Loucy (cell line): ENCODE results near the gene LARGE2.

ENCODE experiments used
- H2AFZ ChIP-seq: fragments of 200-600 bp; sonication (generic); 2 replicates; pipeline ENCODE4 v1.6.0; 2016; ENCODE audit warnings: antibody characterized with exemption, mild to moderate bottlenecking, low read length, moderate library complexity
- H3F3A ChIP-seq: fragments of 200-600 bp; 2 replicates; pipeline ENCODE4 v1.6.0; 2016; ENCODE audit warnings: antibody characterized with exemption, low read depth, mild to moderate bottlenecking
- H3K27me3 ChIP-seq: fragments of 200-600 bp; sonication (generic); 2 replicates; pipeline ENCODE4 v1.6.1; 2014; ENCODE audit warnings: low read length, mild to moderate bottlenecking; ENCODE audit not compliant: insufficient read depth, poor library complexity, severe bottlenecking
- H3K36me3 ChIP-seq: fragments of 200-600 bp; sonication (generic); 2 replicates; pipeline ENCODE4 v1.6.1; 2016; ENCODE audit warnings: low read length; ENCODE audit not compliant: insufficient read depth
- H3K4me1 ChIP-seq: fragments of 200-600 bp; sonication (generic); 2 replicates; pipeline ENCODE4 v1.5.1; 2014; ENCODE audit warnings: low read length, mild to moderate bottlenecking; ENCODE audit not compliant: insufficient read depth, poor library complexity, severe bottlenecking
- H3K4me2 ChIP-seq: fragments of 200-600 bp; sonication (generic); 2 replicates; pipeline ENCODE4 v1.6.0; 2014; ENCODE audit warnings: antibody characterized with exemption, low read length, low read depth, mild to moderate bottlenecking; ENCODE audit not compliant: poor library complexity, severe bottlenecking
- H3K4me3 ChIP-seq: fragments of 200-600 bp; sonication (generic); 2 replicates; pipeline ENCODE4 v1.5.1; 2014; ENCODE audit warnings: low read length, mild to moderate bottlenecking, mixed read lengths; ENCODE audit not compliant: poor library complexity, severe bottlenecking
- H3K79me2 ChIP-seq: fragments of 200-600 bp; sonication (generic); 2 replicates; pipeline ENCODE4 v1.6.1; 2014; ENCODE audit warnings: low read length; ENCODE audit not compliant: insufficient read depth
- H3K9ac ChIP-seq: fragments of 200-600 bp; sonication (generic); 2 replicates; pipeline ENCODE4 v1.6.0; 2014; ENCODE audit warnings: mild to moderate bottlenecking, low read depth, low read length, moderate library complexity; ENCODE audit not compliant: poor library complexity, severe bottlenecking
- H3K9me2 ChIP-seq: fragments of 200-600 bp; sonication (generic); replicated peaks from 2 replicates; pipeline ENCODE4 v1.6.1; 2016; ENCODE audit warnings: low read depth, low read length, mixed read lengths
- H3K9me3 ChIP-seq: fragments of 200-600 bp; sonication (generic); 2 replicates; pipeline ENCODE4 v1.6.1; 2014; ENCODE audit warnings: mild to moderate bottlenecking, antibody characterized with exemption, low read length, low read depth; ENCODE audit not compliant: insufficient read depth
- H4K20me1 ChIP-seq: fragments of 200-600 bp; sonication (generic); 2 replicates; pipeline ENCODE4 v1.6.0; 2014; ENCODE audit warnings: antibody characterized with exemption, low read length, mild to moderate bottlenecking; ENCODE audit not compliant: insufficient read depth, poor library complexity, severe bottlenecking
- EZH2phosphoT487 ChIP-seq: fragments of 200-600 bp; IDR thresholded peaks from 2 replicates; pipeline ENCODE4 v1.6.1; 2018; ENCODE audit warnings: antibody characterized with exemption, mild to moderate bottlenecking, moderate library complexity, borderline replicate concordance
- TF ChIP-seq, protein P1 (sequence below): fragments of 200-600 bp; sonication (generic); conservative IDR thresholded peaks from 2 replicates; pipeline ENCODE4 v1.5.1; 2014; ENCODE audit warnings: mild to moderate bottlenecking, antibody characterized with exemption, low read length

Gene LARGE2

DNA sequence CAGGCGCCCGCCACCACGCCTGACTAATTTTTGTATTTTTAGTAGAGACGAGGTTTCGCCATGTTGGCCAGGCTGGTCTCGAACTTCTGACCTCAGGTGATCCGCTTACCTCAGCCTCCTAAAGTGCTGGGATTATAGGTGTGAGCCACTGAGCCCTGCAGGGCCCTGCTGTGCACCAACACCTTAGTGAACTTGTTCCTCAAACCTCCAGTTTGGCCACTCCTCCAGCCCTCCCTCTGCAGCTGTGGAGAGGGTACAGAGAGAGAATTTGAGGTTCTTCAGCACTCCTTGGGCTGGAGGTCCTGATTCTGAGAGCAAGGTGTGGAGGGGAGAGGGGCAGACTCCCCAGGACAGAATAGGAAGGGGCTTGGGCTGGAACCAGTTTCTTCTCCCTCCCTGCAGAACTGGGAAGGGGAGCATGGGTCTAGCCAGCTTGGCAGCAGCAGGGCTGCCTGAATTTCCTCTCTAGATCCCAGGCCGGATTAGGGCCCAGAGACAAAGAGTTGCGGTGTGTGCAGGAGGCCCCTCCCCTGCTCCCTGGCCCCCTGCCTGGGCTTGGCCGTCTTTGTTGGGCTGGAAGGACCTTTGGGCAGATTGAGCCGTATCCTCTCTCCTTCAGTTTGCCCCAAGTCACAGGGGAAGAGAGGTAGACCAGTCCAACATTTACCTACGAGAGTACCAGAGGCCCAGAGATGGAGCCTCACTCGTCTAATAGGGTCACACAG is 2.5 kb upstream of the LARGE2 start:
- Histone ChIP-seq H3K9me2 (no peaks in the 10 kb centered on the region), H3K4me2 (peak overlapping the region; percentile 91), H3K79me2 (peaks cover 23% of the 10 kb centered on the region), H3K36me3 (peaks cover 1% of the 10 kb centered on the region; the same call in 1 of the 2 replicates), H3K4me3 (no peak overlapping the region), H3K9me3 (no peaks in the 10 kb centered on the region), H3K27me3 (no peaks in the 10 kb centered on the region), H3K9ac (peak overlapping the region; percentile 89), H2AFZ (no peak overlapping the region), H4K20me1 (peaks cover 22% of the 10 kb centered on the region), H3K4me1 (peaks cover 29% of the 10 kb centered on the region), H3F3A (peaks cover 3% of the 10 kb centered on the region; the same call in 1 of the 2 replicates)
- TF ChIP-seq EZH2phosphoT487: no peak
- TF ChIP-seq, protein P1, sequence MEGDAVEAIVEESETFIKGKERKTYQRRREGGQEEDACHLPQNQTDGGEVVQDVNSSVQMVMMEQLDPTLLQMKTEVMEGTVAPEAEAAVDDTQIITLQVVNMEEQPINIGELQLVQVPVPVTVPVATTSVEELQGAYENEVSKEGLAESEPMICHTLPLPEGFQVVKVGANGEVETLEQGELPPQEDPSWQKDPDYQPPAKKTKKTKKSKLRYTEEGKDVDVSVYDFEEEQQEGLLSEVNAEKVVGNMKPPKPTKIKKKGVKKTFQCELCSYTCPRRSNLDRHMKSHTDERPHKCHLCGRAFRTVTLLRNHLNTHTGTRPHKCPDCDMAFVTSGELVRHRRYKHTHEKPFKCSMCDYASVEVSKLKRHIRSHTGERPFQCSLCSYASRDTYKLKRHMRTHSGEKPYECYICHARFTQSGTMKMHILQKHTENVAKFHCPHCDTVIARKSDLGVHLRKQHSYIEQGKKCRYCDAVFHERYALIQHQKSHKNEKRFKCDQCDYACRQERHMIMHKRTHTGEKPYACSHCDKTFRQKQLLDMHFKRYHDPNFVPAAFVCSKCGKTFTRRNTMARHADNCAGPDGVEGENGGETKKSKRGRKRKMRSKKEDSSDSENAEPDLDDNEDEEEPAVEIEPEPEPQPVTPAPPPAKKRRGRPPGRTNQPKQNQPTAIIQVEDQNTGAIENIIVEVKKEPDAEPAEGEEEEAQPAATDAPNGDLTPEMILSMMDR: no peak

DNA sequence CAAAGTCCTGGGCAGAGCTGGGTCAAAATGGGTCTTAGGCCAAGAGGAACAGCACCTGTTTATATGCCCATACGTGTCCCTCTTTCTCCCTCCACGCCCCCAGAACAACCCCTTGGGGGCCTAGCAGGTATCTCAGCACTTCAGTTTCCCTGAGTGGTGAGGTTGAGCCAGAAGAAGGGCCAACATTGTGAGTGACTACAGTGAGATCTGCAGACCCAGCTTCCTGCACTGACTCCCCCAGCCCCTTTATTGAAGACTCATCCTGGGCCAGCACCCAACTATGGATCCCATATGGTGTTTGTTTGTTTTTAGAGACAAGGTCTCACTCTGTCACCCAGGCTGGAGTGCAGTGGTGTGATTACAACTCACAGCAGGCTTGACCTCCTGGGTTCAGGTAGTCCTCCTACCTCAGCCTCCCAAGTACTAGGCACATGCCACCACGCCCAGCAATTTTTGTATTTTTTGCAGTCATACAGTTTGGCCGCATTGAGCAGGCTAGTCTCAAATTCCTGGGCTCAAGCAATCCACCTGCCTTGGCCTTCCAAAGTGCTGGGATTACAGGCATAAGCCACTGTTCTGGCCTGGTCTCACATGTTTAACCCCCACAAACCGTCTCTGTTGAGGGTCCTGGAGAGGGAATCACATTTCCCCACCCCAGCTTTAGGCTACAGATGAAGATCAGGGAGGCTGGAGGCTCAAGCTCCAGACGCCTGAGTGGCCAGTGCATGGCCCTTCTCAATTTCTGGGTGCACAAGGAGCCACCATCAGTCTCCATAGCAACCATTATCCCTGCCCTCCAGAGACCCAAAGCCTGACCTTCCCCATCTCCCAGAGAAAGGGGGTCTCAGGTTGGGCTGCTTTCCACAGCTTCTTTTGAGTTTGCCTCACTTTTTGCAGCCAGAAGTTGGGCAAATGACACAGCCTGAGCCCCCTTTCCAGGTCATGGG is 1.7 kb upstream of the LARGE2 start:
- H3K9me2 ChIP-seq: no peaks in the 10 kb centered on the region
- H3K4me3 ChIP-seq: no peak overlapping the region
- TF ChIP-seq, protein P1: no peak
- no peak for TF ChIP-seq EZH2phosphoT487
- H3K79me2 ChIP-seq: peaks cover 19% of the 10 kb centered on the region
- H3K9ac ChIP-seq: no peak overlapping the region
- no peaks in the 10 kb centered on the region for H3K27me3 ChIP-seq
- no peaks in the 10 kb centered on the region for H3K9me3 ChIP-seq
- H4K20me1 ChIP-seq: peaks cover 16% of the 10 kb centered on the region
- H3K4me2 ChIP-seq: no peak overlapping the region
- H3F3A ChIP-seq: peaks cover 3% of the 10 kb centered on the region; the same call in 1 of the 2 replicates
- no peaks in the 10 kb centered on the region for H3K36me3 ChIP-seq
- H3K4me1 ChIP-seq: peaks cover 27% of the 10 kb centered on the region
- no peak overlapping the region for H2AFZ ChIP-seq

DNA sequence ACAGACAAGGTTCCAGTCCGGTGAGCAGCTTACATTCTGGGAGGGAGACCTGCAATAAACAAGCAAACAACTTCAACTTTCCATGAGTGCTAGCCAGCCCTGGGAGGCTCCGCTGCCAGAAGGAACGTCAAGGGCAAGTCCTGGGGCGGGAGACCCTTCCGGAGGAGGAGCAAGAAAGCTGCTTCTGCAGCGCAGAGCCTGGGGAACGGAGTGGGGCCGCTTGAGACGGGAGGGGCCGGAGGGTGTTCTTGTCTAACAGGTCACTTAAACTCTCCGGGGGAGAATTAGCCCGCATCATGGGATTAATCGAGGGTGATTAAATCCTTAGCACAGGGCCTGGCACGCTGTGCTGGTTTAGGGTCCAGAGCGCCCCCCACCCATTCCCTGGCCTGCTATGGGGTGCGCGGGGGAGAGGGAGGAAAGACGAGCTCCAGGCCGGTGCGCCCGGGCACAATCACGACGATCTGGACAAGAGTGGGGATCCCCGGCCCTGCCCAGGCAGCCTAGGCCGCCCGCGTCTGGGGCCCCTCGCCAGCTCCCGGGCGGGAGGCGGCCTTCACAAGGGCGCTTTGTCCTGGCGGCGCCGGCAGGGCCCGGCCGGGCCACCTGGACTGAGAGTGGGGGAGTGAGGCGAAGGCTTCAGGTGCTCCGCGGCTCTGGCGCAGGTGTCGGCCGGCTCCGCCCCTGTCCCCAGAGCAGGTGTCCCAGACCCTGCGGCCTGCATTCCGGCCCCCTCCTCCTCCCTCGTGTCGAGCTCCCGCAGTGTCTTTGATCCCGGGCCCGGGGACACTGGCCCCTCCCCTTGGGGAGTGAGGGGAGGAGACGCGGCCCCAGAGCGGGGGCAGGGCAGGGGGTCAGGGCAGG is 663 bp upstream of the LARGE2 start:
- Histone ChIP-seq H2AFZ (no peak overlapping the region), H3K4me1 (peaks cover 21% of the 10 kb centered on the region), H3K27me3 (no peaks in the 10 kb centered on the region), H3K36me3 (no peaks in the 10 kb centered on the region), H3K79me2 (peaks cover 9% of the 10 kb centered on the region), H3K9ac (no peak overlapping the region), H3K9me2 (no peaks in the 10 kb centered on the region), H3K4me3 (no peak overlapping the region), H3F3A (peaks cover 3% of the 10 kb centered on the region; the same call in 1 of the 2 replicates), H4K20me1 (peaks cover 9% of the 10 kb centered on the region), H3K4me2 (no peak overlapping the region), H3K9me3 (no peaks in the 10 kb centered on the region)
- TF ChIP-seq EZH2phosphoT487: no peak
- TF ChIP-seq, protein P1: no peak
